GM23338 (cell line): ENCODE measurements around the gene CD48. TPM values are rescaled to one million over a fixed set of nuclear protein-coding genes. Genes with fewer than 3 reads are reported as not detected.

ENCODE experiments used
- ATAC-seq: fragments of 200-7000 bp; cut with Tn5 transposase; 3 replicates; pipeline ENCODE4 v1.9.1; 2020
- DNase-seq: peaks from one replicate; pipeline ENCODE4 v3.0.0-alpha.2; 2015; ENCODE audit warnings: low spot score
- H2AFZ ChIP-seq: fragments of 200-600 bp; sonication (generic); 2 replicates; pipeline ENCODE4 v1.8.0; 2016; ENCODE audit warnings: antibody characterized with exemption, mild to moderate bottlenecking, moderate library complexity
- H3F3A ChIP-seq: fragments of 200-600 bp; sonication (generic); replicated peaks from 2 replicates; pipeline ENCODE4 v1.8.0; 2017; ENCODE audit warnings: antibody characterized with exemption, mixed run types, low read depth
- H3K27ac ChIP-seq: fragments of 200-600 bp; sonication (generic); 2 replicates; pipeline ENCODE4 v1.6.1; 2016; ENCODE audit warnings: low read depth
- H3K27me3 ChIP-seq: fragments of 200-600 bp; sonication (generic); 2 replicates; pipeline ENCODE4 v1.8.0; 2016; ENCODE audit warnings: mild to moderate bottlenecking, mixed run types, moderate library complexity; ENCODE audit not compliant: insufficient read depth
- H3K36me3 ChIP-seq: fragments of 200-600 bp; sonication (generic); 2 replicates; pipeline ENCODE4 v1.8.0; 2016; ENCODE audit warnings: mild to moderate bottlenecking; ENCODE audit not compliant: insufficient read depth
- H3K4me1 ChIP-seq: fragments of 200-600 bp; sonication (generic); 2 replicates; pipeline ENCODE4 v1.8.0; 2016; ENCODE audit warnings: mild to moderate bottlenecking, moderate library complexity; ENCODE audit not compliant: insufficient read depth
- H3K4me2 ChIP-seq: fragments of 200-600 bp; sonication (generic); 2 replicates; pipeline ENCODE4 v1.7.1; 2017; ENCODE audit warnings: mixed run types
- H3K4me3 ChIP-seq: fragments of 200-600 bp; sonication (generic); 2 replicates; pipeline ENCODE4 v1.6.1; 2016; ENCODE audit warnings: mixed run types
- H3K79me2 ChIP-seq: fragments of 200-600 bp; sonication (generic); replicated peaks from 2 replicates; pipeline ENCODE4 v1.8.0; 2017; ENCODE audit warnings: mild to moderate bottlenecking; ENCODE audit not compliant: insufficient read depth
- H3K9me2 ChIP-seq: fragments of 200-600 bp; sonication (generic); 2 replicates; pipeline ENCODE4 v1.8.0; 2017; ENCODE audit not compliant: insufficient read depth
- H4K20me1 ChIP-seq: fragments of 200-600 bp; sonication (generic); replicated peaks from 2 replicates; pipeline ENCODE4 v1.8.0; 2017; ENCODE audit warnings: mild to moderate bottlenecking; ENCODE audit not compliant: insufficient read depth
- H3K27ac Mint-ChIP-seq: 2 replicates; pipeline ENCODE4 v1.8.0; 2020; ENCODE audit warnings: inconsistent platforms, mild to moderate bottlenecking, moderate library complexity, mixed read lengths
- H3K27me3 Mint-ChIP-seq: 3 replicates; pipeline ENCODE4 v1.8.0; 2022; ENCODE audit warnings: low read depth, mild to moderate bottlenecking, moderate library complexity, mixed read lengths, inconsistent platforms; ENCODE audit not compliant: insufficient read depth, poor library complexity
- H3K36me3 Mint-ChIP-seq: 3 replicates; pipeline ENCODE4 v1.8.0; 2021; ENCODE audit warnings: low read depth, mild to moderate bottlenecking, inconsistent platforms, moderate library complexity, mixed read lengths
- H3K4me1 Mint-ChIP-seq: 3 replicates; pipeline ENCODE4 v1.8.0; 2020; ENCODE audit warnings: mild to moderate bottlenecking, inconsistent platforms, mixed read lengths
- H3K4me3 Mint-ChIP-seq: 3 replicates; pipeline ENCODE4 v1.8.0; 2021; ENCODE audit warnings: moderate library complexity, mild to moderate bottlenecking, inconsistent platforms, mixed read lengths
- H3K9me3 Mint-ChIP-seq: 3 replicates; pipeline ENCODE4 v1.8.0; 2020; ENCODE audit warnings: moderate library complexity, mild to moderate bottlenecking, inconsistent platforms, mixed read lengths
- CREB1 ChIP-seq: fragments of 250-450 bp; sonication (Bioruptor Pico); IDR thresholded peaks from 2 replicates; pipeline ENCODE4 v1.5.0; 2020; ENCODE audit warnings: low read depth, mild to moderate bottlenecking, moderate library complexity
- EZH2 ChIP-seq: fragments of 200-600 bp; sonication (generic); IDR thresholded peaks from one replicate; pipeline ENCODE4 v1.8.0; 2017; ENCODE audit warnings: antibody characterized with exemption, mild to moderate bottlenecking, low read depth; ENCODE audit not compliant: unreplicated experiment
- EZH2phosphoT487 ChIP-seq: fragments of 200-600 bp; sonication (generic); IDR thresholded peaks from one replicate; pipeline ENCODE4 v1.8.1; 2018; ENCODE audit warnings: antibody characterized with exemption; ENCODE audit not compliant: unreplicated experiment
- JUNB ChIP-seq: IDR thresholded peaks from one replicate; pipeline ENCODE4 v1.6.1; 2016; ENCODE audit warnings: antibody characterized with exemption; ENCODE audit not compliant: unreplicated experiment
- NANOG ChIP-seq: IDR thresholded peaks from 2 replicates; pipeline ENCODE4 v1.6.1; 2016; ENCODE audit warnings: antibody characterized with exemption, borderline replicate concordance
- POLR2AphosphoS5 ChIP-seq: IDR thresholded peaks from 2 replicates; pipeline ENCODE4 v1.6.1; 2016; ENCODE audit warnings: antibody characterized with exemption, low read depth
- STAT1 ChIP-seq: IDR thresholded peaks from one replicate; pipeline ENCODE4 v1.6.1; 2016; ENCODE audit warnings: antibody characterized with exemption; ENCODE audit not compliant: unreplicated experiment
- ZNF114 ChIP-seq: fragments of 250-450 bp; sonication (Bioruptor Pico); IDR thresholded peaks from 2 replicates; pipeline ENCODE4 v1.5.0; 2020; ENCODE audit warnings: mild to moderate bottlenecking, moderate library complexity
- ZNF331 ChIP-seq: fragments of 250-450 bp; sonication (Bioruptor Pico); IDR thresholded peaks from 2 replicates; pipeline ENCODE4 v1.5.0; 2020; ENCODE audit warnings: low read depth, mild to moderate bottlenecking, moderate library complexity
- polyA plus RNA-seq: library from polyadenylated mRNA; unstranded; fragments of >200 nt; fragmentation: Nextera tagmentation; extraction: Ambion mirVana; gene quantifications from 2 replicates; pipeline ENCODE4 v1.2.1, GENCODE V29; 2016
- total RNA-seq: library from RNA; depleted of rRNA; stranded (reverse); fragments of >200 nt; shearing (Covaris generic); gene quantifications from 2 replicates; pipeline ENCODE4 v1.2.3, GENCODE V29; 2014
- TF ChIP-seq, protein P1 (sequence below): IDR thresholded peaks from one replicate; pipeline ENCODE4 v1.6.1; 2018; ENCODE audit warnings: antibody characterized with exemption; ENCODE audit not compliant: unreplicated experiment
- TF ChIP-seq, protein P2 (sequence below): IDR thresholded peaks from 2 replicates; pipeline ENCODE4 v1.6.1; 2016; ENCODE audit warnings: antibody characterized with exemption
- TF ChIP-seq, protein P3 (sequence below): fragments of 250-450 bp; sonication (Bioruptor Pico); IDR thresholded peaks from 2 replicates; pipeline ENCODE4 v1.5.0; 2020; ENCODE audit warnings: mild to moderate bottlenecking, moderate library complexity
- TF ChIP-seq, protein P4 (sequence below), 2 experiments: fragments of 200-600 bp in 1 of 2; sonication (generic) in 1 of 2; conservative IDR thresholded peaks; 2 replicates each; pipeline versions ENCODE4 v1.5.1 to v1.6.1; 2016 to 2017; ENCODE audit warnings: antibody characterized with exemption in 2 of 2, low read depth in 2 of 2, mild to moderate bottlenecking in 2 of 2, moderate library complexity in 1 of 2

The CD48 gene
- total and polyA plus RNA-seq, 2 experiments from 2014 or later = 0.34 to 0.45 TPM

DNA sequence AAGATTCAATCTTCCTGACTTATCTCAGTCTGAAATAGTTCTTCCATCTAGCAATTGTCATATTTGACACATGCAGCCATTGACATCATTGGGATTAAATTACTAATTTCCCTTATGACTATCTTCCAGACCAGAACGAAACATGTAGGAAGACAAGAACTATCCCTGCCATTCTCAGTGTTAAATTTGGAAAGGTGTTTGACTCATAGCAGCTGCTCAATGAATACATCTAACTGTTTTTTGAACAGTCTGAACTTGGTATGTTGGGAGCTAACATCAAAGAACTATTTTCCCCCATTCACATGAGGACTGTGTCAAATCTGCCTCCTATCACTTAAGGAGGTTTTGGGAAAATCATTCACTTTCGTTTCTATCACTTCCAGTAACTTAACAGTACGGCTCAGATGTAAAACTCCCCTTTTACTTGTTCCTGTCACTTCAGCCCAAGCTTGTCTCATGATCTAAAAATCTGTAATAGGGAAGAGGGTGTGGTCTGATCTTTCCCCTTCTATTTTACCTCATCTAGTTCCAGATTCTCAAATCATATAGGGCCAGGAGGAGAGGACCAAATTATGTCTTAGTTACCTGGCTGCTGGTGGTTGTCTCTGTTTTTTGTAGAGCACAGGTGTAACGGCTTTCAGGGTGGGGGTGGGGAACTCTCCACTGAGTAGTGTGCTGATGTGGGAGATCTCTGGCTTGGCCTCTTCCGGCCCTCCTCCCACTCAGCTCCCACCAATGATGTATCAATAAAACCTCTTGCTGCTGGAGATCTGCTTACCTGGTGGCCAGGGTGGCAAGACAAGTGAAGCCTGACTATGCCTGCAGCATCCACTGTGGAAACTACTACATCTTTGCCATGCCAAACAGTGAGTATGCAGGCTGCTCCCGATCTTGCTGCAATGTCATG, 38.6 kb downstream of the CD48 start:
- H4K20me1 ChIP-seq = no peaks in the 10 kb centered on the region
- Mint-ChIP-seq H3K27ac (no peak overlapping the region), H3K4me3 (no peak overlapping the region), H3K9me3 (peaks cover 15% of the 10 kb centered on the region), H3K36me3 (peaks cover 12% of the 10 kb centered on the region; the same call in 2 of the 3 replicates), H3K27me3 (peaks cover 5% of the 10 kb centered on the region), H3K4me1 (peaks cover 12% of the 10 kb centered on the region)
- peaks cover 43% of the 10 kb centered on the region for H3K4me1 ChIP-seq
- H3K4me3 ChIP-seq = peak overlapping the region; percentile 8; the same call in 1 of the 2 replicates
- TF ChIP-seq, protein P1, sequence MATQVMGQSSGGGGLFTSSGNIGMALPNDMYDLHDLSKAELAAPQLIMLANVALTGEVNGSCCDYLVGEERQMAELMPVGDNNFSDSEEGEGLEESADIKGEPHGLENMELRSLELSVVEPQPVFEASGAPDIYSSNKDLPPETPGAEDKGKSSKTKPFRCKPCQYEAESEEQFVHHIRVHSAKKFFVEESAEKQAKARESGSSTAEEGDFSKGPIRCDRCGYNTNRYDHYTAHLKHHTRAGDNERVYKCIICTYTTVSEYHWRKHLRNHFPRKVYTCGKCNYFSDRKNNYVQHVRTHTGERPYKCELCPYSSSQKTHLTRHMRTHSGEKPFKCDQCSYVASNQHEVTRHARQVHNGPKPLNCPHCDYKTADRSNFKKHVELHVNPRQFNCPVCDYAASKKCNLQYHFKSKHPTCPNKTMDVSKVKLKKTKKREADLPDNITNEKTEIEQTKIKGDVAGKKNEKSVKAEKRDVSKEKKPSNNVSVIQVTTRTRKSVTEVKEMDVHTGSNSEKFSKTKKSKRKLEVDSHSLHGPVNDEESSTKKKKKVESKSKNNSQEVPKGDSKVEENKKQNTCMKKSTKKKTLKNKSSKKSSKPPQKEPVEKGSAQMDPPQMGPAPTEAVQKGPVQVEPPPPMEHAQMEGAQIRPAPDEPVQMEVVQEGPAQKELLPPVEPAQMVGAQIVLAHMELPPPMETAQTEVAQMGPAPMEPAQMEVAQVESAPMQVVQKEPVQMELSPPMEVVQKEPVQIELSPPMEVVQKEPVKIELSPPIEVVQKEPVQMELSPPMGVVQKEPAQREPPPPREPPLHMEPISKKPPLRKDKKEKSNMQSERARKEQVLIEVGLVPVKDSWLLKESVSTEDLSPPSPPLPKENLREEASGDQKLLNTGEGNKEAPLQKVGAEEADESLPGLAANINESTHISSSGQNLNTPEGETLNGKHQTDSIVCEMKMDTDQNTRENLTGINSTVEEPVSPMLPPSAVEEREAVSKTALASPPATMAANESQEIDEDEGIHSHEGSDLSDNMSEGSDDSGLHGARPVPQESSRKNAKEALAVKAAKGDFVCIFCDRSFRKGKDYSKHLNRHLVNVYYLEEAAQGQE = no peak
- TF ChIP-seq ZNF114 (CRISPR knock-in tag) (no peak), ZNF331 (CRISPR knock-in tag) (no peak), POLR2AphosphoS5 (no peak), EZH2phosphoT487 (no peak), NANOG (no peak), STAT1 (no peak), CREB1 (CRISPR knock-in tag) (no peak), EZH2 (no peak), JUNB (no peak)
- TF ChIP-seq, protein P2, sequence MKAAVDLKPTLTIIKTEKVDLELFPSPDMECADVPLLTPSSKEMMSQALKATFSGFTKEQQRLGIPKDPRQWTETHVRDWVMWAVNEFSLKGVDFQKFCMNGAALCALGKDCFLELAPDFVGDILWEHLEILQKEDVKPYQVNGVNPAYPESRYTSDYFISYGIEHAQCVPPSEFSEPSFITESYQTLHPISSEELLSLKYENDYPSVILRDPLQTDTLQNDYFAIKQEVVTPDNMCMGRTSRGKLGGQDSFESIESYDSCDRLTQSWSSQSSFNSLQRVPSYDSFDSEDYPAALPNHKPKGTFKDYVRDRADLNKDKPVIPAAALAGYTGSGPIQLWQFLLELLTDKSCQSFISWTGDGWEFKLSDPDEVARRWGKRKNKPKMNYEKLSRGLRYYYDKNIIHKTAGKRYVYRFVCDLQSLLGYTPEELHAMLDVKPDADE = no peak
- TF ChIP-seq, protein P3, sequence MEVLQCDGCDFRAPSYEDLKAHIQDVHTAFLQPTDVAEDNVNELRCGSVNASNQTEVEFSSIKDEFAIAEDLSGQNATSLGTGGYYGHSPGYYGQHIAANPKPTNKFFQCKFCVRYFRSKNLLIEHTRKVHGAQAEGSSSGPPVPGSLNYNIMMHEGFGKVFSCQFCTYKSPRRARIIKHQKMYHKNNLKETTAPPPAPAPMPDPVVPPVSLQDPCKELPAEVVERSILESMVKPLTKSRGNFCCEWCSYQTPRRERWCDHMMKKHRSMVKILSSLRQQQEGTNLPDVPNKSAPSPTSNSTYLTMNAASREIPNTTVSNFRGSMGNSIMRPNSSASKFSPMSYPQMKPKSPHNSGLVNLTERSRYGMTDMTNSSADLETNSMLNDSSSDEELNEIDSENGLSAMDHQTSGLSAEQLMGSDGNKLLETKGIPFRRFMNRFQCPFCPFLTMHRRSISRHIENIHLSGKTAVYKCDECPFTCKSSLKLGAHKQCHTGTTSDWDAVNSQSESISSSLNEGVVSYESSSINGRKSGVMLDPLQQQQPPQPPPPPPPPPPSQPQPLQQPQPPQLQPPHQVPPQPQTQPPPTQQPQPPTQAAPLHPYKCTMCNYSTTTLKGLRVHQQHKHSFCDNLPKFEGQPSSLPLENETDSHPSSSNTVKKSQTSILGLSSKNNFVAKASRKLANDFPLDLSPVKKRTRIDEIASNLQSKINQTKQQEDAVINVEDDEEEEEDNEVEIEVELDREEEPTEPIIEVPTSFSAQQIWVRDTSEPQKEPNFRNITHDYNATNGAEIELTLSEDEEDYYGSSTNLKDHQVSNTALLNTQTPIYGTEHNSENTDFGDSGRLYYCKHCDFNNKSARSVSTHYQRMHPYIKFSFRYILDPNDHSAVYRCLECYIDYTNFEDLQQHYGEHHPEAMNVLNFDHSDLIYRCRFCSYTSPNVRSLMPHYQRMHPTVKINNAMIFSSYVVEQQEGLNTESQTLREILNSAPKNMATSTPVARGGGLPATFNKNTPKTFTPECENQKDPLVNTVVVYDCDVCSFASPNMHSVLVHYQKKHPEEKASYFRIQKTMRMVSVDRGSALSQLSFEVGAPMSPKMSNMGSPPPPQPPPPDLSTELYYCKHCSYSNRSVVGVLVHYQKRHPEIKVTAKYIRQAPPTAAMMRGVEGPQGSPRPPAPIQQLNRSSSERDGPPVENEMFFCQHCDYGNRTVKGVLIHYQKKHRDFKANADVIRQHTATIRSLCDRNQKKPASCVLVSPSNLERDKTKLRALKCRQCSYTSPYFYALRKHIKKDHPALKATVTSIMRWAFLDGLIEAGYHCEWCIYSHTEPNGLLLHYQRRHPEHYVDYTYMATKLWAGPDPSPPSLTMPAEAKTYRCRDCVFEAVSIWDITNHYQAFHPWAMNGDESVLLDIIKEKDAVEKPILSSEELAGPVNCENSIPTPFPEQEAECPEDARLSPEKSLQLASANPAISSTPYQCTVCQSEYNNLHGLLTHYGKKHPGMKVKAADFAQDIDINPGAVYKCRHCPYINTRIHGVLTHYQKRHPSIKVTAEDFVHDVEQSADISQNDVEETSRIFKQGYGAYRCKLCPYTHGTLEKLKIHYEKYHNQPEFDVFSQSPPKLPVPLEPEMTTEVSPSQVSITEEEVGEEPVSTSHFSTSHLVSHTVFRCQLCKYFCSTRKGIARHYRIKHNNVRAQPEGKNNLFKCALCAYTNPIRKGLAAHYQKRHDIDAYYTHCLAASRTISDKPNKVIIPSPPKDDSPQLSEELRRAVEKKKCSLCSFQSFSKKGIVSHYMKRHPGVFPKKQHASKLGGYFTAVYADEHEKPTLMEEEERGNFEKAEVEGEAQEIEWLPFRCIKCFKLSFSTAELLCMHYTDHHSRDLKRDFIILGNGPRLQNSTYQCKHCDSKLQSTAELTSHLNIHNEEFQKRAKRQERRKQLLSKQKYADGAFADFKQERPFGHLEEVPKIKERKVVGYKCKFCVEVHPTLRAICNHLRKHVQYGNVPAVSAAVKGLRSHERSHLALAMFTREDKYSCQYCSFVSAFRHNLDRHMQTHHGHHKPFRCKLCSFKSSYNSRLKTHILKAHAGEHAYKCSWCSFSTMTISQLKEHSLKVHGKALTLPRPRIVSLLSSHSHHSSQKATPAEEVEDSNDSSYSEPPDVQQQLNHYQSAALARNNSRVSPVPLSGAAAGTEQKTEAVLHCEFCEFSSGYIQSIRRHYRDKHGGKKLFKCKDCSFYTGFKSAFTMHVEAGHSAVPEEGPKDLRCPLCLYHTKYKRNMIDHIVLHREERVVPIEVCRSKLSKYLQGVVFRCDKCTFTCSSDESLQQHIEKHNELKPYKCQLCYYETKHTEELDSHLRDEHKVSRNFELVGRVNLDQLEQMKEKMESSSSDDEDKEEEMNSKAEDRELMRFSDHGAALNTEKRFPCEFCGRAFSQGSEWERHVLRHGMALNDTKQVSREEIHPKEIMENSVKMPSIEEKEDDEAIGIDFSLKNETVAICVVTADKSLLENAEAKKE (CRISPR knock-in tag) = no peak
- TF ChIP-seq, protein P4, sequence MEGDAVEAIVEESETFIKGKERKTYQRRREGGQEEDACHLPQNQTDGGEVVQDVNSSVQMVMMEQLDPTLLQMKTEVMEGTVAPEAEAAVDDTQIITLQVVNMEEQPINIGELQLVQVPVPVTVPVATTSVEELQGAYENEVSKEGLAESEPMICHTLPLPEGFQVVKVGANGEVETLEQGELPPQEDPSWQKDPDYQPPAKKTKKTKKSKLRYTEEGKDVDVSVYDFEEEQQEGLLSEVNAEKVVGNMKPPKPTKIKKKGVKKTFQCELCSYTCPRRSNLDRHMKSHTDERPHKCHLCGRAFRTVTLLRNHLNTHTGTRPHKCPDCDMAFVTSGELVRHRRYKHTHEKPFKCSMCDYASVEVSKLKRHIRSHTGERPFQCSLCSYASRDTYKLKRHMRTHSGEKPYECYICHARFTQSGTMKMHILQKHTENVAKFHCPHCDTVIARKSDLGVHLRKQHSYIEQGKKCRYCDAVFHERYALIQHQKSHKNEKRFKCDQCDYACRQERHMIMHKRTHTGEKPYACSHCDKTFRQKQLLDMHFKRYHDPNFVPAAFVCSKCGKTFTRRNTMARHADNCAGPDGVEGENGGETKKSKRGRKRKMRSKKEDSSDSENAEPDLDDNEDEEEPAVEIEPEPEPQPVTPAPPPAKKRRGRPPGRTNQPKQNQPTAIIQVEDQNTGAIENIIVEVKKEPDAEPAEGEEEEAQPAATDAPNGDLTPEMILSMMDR (conservative IDR thresholded peaks at IDR 0.05; ENCODE audit: low read depth in 2 of 2) = no peak
- DNase-seq (peak; percentile 12), ATAC-seq (peak; percentile 19)
- peak overlapping the region; percentile 78 for H3K27ac ChIP-seq
- H3K79me2 ChIP-seq = no peaks in the 10 kb centered on the region
- H2AFZ ChIP-seq = peak overlapping the region; percentile 23; the same call in 1 of the 2 replicates
- no peaks in the 10 kb centered on the region; the same call in 1 of the 2 replicates for H3F3A ChIP-seq
- peak overlapping the region; percentile 40 for H3K4me2 ChIP-seq
- no peaks in the 10 kb centered on the region for H3K27me3 ChIP-seq
- peaks cover 8% of the 10 kb centered on the region for H3K9me2 ChIP-seq
- no peaks in the 10 kb centered on the region for H3K36me3 ChIP-seq
